Measurements from ENCODE around the gene TOB1.
"Not testable (repeated sequence)": the region's sequence is repeated elsewhere in the genome, so short reads cannot be mapped to it uniquely, and the experiment has no call there.

The TOB1 gene

DNA sequence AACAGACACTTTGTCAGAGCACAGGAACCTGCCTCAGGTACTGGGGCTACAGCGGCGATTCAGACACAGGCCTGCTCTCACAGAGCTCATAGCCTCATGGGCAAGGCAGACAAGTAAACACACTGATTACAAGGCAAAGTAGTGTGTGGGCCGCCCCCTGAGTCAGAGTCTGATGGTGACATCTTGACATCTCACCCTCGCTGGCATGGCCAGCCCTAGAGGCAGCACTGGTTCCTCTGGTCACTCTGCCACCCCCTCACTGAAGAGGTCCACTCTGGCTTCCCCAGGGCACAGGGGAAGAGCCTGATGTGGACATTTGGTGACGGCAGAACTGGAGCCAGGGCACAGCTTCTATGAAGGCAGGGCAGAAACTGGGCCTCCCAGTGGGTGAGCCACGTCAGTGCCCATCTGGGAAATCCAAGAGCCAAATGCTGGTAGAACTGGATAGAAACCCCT, 32.9 kb upstream of the TOB1 start:
- DNase-seq: no peak

DNA sequence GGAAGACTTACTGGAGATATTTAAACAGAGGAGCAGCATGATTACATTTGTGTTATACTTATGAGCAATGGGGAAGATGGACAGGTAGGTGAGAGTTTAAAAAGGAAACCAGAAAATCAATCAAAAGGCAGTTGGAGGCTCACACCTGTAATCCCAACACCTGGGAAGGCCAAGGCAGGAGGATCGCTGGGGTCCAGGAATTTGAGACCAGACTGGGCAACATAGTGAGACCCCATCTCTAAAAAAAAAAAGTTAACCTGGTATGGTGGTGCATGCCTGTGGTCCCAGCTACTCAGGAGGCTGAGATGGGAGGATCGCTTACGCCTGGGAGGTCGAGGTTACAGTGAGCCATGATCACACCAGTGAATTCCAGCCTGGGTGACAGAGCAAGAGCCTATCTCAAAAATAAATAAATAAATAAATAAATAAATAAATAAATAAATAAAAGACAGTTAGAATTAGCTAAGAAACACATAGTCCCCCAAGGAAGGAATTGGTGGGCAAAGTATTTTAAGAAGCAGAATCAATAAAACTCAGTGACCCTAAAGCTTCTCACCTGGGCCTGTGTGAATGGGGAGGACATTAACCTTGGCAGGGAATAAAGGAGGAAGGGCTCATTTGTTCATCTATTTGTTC, 32.3 kb upstream of the TOB1 start:
- DNase-seq: no peak

DNA sequence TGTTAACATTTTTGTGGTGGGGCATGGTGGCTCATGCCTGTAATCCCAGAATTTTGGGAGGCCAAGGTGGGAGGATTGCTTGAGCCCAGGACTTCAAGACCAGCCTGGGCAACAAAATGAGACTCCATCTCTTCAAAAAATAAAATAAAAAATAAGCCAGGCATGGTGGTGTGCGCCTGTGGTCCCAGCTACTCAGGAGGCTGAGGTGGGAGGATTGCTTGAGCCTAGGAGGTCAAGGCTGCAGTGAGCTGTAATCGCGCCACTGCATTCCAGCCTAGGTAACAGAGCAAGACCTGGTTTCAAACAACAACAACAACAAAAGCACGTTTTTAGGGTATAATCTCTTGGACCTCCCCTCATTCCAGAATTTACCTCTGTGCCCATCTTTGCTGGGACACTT, 28.4 kb upstream of the TOB1 start:
- not testable (repeated sequence) for DNase-seq

DNA sequence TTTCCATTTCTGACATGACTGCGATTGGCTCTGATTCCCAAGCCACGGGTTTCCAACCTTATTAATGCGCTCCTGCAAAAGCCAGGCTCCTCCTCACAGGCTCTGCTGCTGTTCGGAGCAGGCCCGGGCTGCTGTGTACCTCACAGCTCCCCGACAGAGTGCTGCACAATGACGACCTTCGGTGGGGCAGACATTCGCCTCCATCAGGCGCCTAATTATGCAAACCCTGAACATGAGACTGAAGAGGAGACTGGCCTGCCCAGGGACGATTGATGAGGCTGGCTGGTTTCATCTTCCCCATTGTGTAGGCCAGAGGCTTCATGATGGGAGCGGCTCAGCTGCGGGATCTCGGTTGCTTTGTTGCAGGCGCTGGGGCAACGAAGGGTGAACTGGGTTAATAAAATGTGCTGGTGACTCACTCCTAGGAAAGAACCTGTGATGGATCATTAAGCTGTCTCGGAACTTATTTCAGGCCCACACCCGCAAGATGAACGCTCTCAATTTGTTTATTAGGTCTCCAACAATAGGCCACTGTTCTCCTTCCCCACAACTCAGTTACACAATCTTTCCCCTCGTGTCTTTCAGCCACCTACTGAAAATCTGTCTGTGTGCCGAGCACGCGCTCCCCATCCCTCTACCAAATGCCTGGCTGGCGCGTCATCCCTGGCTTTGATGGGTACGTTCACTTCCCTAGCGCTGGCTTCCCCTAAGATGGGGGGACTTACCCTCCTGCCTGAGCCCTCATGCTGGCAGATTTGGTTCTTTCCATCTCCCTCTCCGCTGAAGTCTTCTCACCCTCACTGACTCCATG, 27.2 kb upstream of the TOB1 start:
- peak; percentile 74 for DNase-seq

DNA sequence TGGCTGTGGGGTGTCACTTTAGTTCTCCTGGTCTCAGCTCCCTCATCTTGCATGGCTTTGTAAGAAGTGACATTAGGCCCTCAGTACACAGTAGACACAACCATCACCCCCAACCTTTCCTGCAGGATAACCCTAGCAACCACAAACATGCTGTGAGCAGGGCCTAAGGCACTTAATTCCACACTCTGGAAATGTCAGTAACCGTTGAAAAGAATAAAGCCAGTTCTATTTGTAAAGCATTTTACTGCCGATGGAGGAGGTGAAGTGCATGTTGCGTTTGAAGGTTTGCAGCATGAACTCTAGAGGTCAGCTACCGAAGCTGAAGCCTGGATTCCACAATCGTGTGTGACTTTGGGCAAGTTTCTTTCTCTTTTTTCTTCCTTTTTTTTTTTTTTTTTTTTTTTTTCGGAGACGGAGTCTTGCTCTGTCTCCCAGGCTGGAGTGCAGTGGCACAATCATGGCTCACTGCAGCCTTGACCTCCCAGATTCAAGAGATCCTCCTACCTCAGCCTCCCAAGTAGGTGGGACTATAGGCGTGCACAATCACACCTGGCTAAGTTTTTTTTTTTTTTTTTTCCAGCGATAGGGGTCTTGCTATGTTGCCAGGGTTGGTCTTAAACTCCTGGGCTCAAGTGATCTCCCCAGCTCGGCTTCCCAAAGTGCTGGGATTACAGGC, 26.1 kb upstream of the TOB1 start:
- no peak for DNase-seq

DNA sequence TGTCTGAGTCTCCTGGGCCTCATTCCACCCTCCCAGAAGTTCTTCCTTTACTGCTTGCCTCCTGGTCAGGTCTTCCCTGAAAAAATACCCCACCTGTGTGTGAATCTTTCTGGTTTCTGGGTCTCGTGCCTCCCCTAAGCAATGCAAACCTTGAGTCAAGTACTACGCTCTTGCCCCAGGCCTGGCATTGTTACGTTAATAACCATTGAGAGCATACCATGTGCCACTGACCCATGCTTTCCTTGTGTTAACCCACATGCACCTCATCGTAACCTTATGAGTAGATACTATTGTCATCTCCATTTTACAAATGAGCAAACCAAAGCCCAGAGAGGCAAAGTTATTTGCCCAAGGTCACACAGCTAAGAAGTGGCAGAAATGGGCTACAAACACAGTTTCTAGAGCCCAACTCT, 25.4 kb upstream of the TOB1 start:
- DNase-seq: no peak

DNA sequence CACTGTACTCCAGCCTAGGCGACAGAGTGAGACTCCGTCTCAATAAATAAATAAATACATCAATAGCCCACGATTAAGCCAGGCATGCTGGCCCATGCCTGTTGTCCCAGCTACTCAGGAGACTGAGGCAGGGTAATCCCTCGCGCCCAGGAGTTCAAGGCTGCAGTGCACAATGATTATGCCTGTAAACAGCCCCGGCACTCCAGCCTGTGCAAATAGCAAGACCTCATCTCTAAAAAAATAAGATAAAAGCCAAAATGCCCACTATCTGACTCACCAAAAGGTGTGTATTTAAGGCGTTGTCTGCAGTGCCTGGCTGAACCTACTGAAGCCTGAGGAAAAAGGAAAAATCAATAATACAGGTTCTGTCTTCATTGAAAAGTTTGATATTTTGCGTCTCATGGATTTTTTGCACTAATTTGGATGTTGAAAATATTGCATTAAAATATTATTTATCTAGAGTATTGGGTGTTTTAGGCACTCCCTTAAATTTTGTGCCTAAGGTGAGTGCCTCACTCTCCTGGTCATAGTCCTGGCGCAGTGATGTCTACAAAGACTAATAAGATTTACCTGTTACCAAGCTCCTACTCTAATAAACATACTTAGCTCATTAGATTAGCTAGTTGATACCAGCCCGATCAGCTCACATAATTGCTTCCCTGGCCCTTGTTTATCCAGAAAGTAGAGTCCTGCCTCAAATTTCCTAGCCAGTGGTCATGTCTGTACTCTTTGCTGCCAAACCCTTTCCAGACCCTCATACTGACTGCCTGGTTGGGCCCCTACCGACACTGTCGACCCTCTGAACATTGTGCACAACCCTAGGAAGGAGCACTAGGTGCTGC, 24.7 kb upstream of the TOB1 start:
- DNase-seq: no peak

DNA sequence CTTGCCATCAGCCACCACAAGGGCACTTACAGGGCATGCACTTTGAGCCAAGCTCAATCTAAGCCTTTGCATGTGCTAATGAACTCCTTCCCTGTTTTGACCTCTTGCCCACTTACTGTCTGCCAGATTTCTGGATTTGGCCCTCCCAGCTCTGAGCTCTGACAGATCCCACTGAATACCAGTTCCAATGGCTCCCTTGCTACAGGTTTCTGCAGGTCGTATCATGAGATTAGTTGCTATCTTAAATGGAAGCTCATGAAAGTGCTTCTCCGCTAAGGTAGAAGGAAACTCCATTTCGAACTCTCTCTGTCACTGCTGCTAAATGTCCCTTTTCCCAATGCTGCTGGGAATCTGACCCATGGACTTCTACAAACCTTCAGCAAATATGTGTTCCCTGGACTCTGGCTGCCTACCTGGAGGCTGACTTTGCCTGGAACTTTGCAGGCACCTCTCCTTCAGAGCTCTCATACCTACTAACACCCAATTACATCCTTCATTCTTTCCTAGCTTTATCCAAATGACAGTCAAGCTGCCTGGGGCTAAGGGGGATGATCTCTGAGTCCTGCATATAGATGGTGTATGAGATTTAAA, 23.5 kb upstream of the TOB1 start:
- no peak for DNase-seq

DNA sequence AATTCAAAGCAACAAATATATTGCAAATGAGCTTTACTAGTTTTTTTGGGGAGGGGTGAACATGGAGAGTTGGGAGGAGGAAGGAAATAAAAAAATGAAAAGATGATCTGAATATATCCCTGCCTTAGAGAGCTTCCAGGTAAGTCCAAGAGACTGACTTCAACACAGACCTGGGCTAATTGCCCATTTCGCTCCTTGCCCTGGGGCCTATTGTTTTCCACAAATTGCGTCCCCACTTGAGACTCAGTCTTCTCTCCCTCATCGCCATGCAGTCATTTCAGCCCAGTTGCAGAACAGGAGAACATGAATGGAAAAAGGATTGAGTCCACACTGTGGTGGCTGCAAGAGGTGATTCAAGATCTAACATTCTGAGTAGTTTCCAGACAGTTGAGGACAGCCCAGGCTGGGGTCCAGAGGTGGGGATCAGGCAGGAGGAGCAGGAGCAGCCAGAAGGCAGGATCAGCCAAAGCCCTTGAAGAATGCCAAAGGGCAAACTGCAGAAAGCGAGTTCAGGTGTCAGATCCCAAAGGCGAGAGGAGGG, 21.6 kb upstream of the TOB1 start:
- DNase-seq: no peak

DNA sequence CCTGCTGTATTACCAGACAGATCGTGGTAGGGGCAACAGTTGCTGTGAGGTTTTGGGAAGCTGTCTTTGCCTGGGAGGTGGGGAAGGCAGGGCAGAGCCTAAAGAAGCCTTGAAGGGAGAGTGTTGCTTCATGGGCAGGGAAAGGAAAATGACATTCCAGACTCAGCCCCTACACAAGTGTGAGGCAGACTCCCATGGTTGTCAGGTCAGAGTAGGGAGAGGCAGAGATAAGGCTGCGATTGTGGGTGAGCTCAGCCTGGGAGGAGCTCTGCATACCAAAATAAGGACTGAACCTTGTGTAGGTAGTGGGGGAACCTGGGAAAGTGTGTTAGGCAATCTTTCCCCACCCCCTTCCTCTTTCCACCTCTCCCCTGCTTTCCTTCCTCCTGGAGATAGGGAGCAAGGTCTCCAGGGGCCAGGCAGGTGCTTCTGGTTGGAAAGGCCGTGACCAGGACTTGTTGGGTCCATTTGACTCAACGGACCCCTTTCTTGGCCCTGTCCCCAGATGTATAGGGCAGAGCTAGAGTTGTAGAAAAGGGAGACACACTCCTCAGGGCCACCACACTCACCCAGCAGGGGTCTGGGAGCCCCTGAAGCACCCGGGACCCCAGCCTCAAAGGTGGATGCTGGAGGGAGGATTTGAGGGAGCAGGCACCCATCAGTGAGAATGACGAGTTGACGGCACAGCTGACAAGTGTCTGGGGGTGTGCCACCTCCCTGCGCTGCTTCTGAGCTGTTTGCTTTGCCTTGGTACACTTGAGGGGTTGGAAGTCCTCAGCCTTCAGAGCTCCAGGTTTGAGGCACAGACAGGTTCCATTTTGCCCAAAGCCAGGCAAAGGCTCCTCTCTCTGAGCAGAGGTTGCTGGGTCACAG, 18.5 kb upstream of the TOB1 start:
- no peak for DNase-seq

DNA sequence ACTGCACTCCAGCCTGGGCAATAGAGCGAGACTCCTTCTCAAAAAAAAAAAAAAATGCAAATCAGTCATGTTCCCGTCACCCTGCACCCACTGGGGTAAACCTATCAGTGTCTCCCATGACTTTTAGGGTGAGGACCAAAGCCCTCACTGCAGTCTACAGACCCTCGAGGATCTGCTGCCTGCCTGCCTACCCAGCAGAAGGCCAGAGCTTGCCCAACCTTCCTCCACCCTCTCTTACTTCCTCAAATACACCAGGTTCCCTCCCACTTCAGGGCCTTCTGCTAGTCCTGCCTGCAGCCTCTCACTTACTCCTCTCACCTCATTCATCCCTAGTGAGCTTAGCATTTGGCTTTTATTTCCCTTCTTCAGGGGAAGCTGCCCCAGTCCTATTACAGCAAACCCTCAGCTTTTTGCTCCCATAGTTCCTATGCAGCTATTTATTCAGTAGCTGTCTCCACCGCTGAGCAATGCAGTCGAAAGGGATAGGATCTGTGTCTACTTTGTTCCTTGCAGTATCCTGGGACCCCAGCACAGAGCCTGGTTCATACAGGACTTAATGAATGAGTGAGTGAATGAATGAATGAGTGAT, 17.8 kb upstream of the TOB1 start:
- no peak for DNase-seq

DNA sequence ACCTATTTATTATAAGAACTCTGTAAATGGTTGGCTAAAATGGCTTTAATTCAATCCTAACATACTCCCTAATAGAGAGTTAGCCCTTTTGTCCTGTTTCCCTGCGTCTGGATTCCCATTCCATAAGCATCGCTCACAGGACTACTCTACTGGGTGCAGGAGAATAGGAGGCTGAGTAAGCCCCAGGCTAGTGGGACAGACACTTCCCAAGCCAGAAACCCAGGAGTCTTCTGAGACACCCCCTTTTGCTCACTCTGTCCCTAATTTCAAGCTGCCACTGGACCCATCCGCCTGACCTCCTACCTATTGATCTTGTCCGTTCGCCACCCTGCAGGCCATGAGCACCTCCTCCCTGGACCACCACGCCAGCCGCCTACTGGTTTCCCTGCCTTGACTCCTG, 16.7 kb upstream of the TOB1 start:
- DNase-seq: no peak

DNA sequence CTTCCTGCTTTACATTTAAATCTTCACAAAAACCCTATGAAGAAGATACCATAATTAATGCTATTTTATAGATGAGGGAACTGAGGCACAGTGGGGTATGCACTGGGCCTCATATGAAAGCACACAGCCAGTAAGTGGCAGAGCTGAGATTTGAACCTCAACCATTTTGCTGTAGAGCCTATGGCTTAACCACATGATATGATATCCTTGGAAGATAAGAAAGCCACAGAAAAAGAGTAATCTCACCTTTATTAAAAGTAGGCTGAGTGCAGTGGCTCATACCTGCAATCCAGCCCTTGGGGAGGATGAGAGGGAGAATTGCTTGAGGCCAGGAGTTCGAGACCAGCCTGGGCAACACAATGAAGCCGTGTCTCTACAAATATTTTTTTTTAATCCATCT, 15.0 kb upstream of the TOB1 start:
- DNase-seq: no peak

DNA sequence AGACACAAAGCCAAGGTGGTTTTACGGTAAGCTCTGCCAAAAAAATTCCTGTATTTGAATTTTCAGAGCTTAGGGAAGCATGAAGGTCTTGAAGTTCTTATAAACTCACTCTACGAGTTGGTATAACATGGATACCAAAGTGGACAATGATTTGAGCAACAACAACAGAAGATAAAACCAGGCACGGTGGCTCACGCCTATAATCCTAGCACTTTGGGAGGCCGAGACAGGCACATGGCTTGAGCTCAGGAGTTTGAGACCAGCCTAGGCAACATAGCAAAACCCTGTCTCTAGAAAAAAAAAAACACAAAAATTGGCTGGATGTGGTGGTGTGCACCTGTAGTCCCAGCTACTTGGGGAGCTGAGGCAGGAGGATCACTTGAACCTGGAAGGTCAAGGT, 12.9 kb upstream of the TOB1 start:
- DNase-seq: no peak

DNA sequence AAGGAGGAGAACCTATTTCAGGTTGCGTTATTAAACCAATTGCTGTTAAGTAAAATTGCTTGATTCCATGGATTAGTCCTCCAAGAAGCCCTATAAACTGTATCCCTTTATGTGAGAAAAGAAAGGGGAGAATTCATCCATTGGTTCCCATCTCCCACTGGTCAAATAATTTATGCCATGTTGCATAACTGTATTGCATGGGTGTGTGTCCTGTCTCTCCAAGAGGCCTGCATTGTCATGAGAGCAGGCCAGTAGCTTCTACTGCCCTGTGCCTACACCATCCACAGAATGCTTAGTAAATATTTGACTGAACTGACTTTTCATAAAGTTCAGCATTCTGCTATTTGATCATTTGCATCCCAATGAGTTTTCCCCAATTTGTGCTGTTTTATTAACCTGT, 11.7 kb upstream of the TOB1 start:
- DNase-seq: no peak

DNA sequence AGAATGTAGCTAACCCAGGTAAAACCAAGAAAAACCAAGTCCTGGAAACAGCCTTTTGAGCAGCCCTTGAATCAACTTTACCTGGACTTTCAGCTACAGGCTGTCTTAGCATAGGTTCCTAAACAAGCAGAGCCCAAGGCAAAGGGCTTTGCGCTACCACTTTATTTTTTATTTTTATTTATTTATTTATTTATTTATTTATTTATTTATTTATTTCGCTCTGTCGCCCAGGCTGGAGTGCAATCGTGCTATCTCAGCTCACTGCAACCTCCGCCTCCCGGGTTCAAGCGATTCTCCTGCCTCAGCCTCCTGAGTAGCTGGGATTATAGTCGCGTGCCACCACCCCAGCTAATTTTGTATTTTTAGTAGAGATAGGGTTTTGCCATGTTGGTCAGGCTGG, 10.9 kb upstream of the TOB1 start:
- not testable (repeated sequence) for DNase-seq

DNA sequence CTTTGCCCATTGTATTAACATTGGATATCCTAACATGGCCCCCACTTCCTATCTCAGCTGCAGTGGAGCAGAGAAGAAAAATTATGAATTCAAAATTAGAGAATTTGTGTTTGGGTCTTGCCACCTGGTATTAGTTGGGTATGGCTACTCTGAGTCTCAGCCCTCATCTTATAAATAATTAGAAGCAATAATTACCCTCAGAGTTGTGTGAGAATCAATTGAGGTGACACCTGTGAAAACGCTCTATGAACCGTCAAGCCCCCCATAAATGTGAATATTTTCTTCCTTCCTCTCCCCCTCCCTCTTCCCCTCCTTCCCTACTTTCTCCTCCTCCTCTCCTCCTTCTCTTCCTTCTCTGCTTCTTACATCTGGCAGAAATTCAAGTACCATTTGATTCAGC, 8.9 kb upstream of the TOB1 start:
- DNase-seq: no peak

DNA sequence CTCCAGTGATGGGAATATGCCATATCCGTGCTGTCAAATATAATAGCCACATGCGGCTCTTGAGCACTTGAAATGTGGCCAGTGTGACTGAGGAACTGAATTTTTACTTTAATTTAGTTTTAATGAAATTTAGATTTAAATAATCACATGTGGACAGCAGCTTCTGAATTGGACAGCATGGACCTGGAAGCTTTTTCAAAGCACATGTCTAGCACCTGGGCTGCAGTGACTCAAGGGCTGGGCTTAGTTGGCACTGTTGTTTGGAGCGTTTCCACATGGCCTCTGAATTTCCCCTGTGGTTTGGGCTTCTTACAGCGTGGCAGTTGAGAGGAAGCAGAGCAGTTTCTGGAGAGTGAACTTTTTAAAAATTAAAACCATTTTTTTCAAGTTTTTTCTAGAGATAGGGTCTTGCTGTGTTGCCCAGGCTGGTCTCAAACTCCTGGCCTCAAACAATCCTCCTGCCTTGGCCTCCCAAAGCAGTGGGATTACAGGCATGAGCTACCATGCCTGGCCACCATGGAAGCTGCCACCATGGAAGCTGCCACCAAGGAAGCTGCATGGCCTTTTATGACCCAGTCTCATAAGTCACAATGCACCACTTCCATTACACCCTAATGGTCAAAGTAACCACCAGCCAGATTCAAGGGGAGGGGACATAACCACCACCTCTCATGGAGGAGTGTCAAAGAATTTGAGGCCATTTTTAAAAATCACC, 6.7 kb upstream of the TOB1 start:
- DNase-seq: no peak

DNA sequence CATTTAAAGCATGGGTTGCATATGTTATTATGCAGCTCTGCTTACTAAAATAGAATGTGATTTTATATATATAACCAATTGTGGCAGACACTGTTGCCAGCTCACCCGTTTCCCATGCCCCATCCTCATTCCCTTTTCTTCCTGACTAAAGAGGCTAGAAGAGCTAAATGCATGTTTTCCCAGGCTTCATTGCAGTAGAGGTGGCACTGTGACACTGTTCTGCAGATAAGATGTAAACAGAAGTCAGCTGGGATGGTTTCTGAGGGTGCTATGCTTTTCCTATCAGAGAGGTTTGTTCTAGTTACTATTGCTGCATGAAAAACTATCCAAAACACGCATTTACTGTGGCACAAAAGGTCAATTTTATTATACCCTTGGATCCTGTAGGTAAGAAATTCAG, 5.7 kb upstream of the TOB1 start:
- no peak for DNase-seq

DNA sequence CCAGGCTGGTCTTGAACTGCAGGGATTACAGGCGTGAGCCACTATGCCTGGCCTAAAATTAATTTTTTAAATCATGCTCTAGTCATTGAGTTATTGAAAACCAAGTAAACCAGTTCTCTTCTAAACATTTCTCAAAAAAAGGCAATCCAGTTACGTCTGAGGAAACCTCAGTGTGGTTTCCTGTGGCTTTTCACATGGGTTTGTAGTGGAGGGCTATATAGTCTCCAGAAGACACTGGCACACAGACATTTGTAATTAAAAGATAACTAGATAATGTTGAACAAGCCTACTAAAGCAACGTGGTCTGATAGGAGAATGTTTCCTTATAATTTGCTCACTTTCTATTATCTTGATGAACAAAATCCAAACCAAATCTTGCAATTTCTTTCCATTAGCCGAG, 5.2 kb upstream of the TOB1 start:
- DNase-seq: no peak

Data from right kidney (tissue), 1 donor.